K562 (cell line): ENCODE data around the gene CDH18. TPM values are rescaled to one million over a fixed set of nuclear protein-coding genes. Genes with fewer than 3 reads are reported as not detected.

Source experiments
- ATAC-seq: fragments of 200-7000 bp; cut with Tn5 transposase; 3 replicates; pipeline ENCODE4 v1.9.1; 2020; ENCODE audit warnings: moderate library complexity
- BruUV-seq: library from RNA; stranded (reverse); fragments of 400-500 nt; replicated peaks from 2 replicates; lab custom pipeline; 2021; lab: Mats Ljungman, UMichigan
- CTCF ChIA-PET: fragments of 300-600 bp; formaldehyde crosslinking; extraction: SDS; loops from one replicate; lab custom pipeline; 2021; ENCODE audit warnings: low intra/inter-chr PET ratio; lab: Yijun Ruan, JAX
- POLR2A ChIA-PET: fragments of 300-600, 350-650 bp; sonication (Branson Sonifier 250); formaldehyde crosslinking; extraction: SDS; loops from one replicate; lab custom pipeline; 2021; ENCODE audit warnings: antibody characterized with exemption, inconsistent platforms; lab: Yijun Ruan, JAX
- DNase-seq, 4 experiments: peaks; one replicate each; pipeline versions ENCODE4 v3.0.0 to v3.0.0-alpha.2; 2011 to 2018; ENCODE audit warnings: low spot score in 3 of 4, mixed read lengths in 3 of 4; ENCODE audit errors: extremely low read depth in 1 of 4
- FAIRE-seq: peaks from 2 replicates; lab custom pipeline; 2011; peaks lifted over from hg19 to GRCh38; lab: Jason Lieb, UNC
- H2AFZ ChIP-seq: 2 replicates; pipeline ENCODE4 v1.6.0; 2011; ENCODE audit warnings: low read depth, low read length, control low read depth, inconsistent platforms
- H3K27ac ChIP-seq: fragments of 200-600 bp; 3 replicates; pipeline ENCODE4 v1.8.0; 2011; ENCODE audit warnings: low read depth, mild to moderate bottlenecking, control low read depth, inconsistent platforms, low read length, moderate library complexity, mixed read lengths; ENCODE audit errors: extremely low read depth
- H3K27me3 ChIP-seq, 2 experiments: fragments of 300-600 bp in 1 of 2; 2 replicates in 1 of 2; 3 replicates in 1 of 2; pipeline versions ENCODE4 v1.6.0 to v1.8.0; 2011; ENCODE audit warnings: inconsistent platforms in 2 of 2, low read length in 2 of 2, mild to moderate bottlenecking in 1 of 2, mixed read lengths in 1 of 2, moderate library complexity in 1 of 2; ENCODE audit not compliant: control insufficient read depth in 2 of 2, insufficient read depth in 2 of 2
- H3K36me3 ChIP-seq: fragments of 300-600 bp; 3 replicates; pipeline ENCODE4 v1.8.0; 2011; ENCODE audit warnings: mild to moderate bottlenecking, low read length, inconsistent platforms; ENCODE audit not compliant: control insufficient read depth, insufficient read depth
- H3K4me1 ChIP-seq, 2 experiments: fragments of 200-600 bp in 1 of 2; replicated peaks in 1 of 2; 2 replicates in 1 of 2; 3 replicates in 1 of 2; pipeline versions ENCODE4 v1.5.1 to v1.8.0; 2011; ENCODE audit warnings: inconsistent platforms in 2 of 2, low read length in 2 of 2, mild to moderate bottlenecking in 1 of 2, mixed read lengths in 1 of 2, moderate library complexity in 1 of 2; ENCODE audit not compliant: control insufficient read depth in 2 of 2, insufficient read depth in 2 of 2
- H3K4me2 ChIP-seq: 2 replicates; pipeline ENCODE4 v1.6.1; 2011; ENCODE audit warnings: low read length, control low read depth, inconsistent platforms, mixed read lengths; ENCODE audit not compliant: insufficient read depth
- H3K4me3 ChIP-seq: fragments of 200-600 bp; sonication (generic), shearing (Covaris generic); 2 replicates; pipeline ENCODE4 v1.5.1; 2016; ENCODE audit warnings: control low read depth, inconsistent platforms
- H3K79me2 ChIP-seq: fragments of 200-600 bp; 3 replicates; pipeline ENCODE4 v1.8.0; 2011; ENCODE audit warnings: low read length, inconsistent platforms; ENCODE audit not compliant: control insufficient read depth, insufficient read depth
- H3K9ac ChIP-seq, 2 experiments: 2 replicates each; pipeline versions ENCODE4 v1.6.0 to v1.6.1; 2011; ENCODE audit warnings: low read depth in 2 of 2, low read length in 2 of 2, control low read depth in 1 of 2, inconsistent platforms in 1 of 2, mild to moderate bottlenecking in 1 of 2, mixed read lengths in 1 of 2; ENCODE audit not compliant: insufficient read depth in 1 of 2
- H3K9me1 ChIP-seq: one replicate; pipeline ENCODE4 v1.6.0; 2011; ENCODE audit warnings: inconsistent platforms, mild to moderate bottlenecking, low read length, moderate library complexity; ENCODE audit not compliant: control insufficient read depth, insufficient read depth
- H3K9me3 ChIP-seq: replicated peaks from 2 replicates; pipeline ENCODE4 v1.5.1; 2011; ENCODE audit warnings: low read depth, low read length, inconsistent platforms; ENCODE audit not compliant: control insufficient read depth, insufficient read depth
- H4K20me1 ChIP-seq: replicated peaks from 2 replicates; pipeline ENCODE4 v1.6.1; 2011; ENCODE audit warnings: low read length, inconsistent platforms, mixed read lengths; ENCODE audit not compliant: control insufficient read depth, insufficient read depth
- ADNP ChIP-seq: fragments of 200-800 bp; sonication (Bioruptor generic); IDR thresholded peaks from 2 replicates; pipeline ENCODE4 v1.6.1; 2016; ENCODE audit warnings: missing genetic modification characterization, missing compliant biosample characterization
- BCOR ChIP-seq: fragments of 450-650 bp; IDR thresholded peaks from 2 replicates; pipeline ENCODE4 v1.6.1; 2016
- CBFB ChIP-seq: sonication (generic); formaldehyde crosslinking; IDR thresholded peaks from 2 replicates; pipeline ENCODE4 v1.4.0; 2020; ENCODE audit warnings: mild to moderate bottlenecking, missing genetic modification reagents
- CCAR2 ChIP-seq: fragments of 200-400 bp; formaldehyde crosslinking; IDR thresholded peaks from 2 replicates; pipeline ENCODE4 v1.6.1; 2017; ENCODE audit warnings: mild to moderate bottlenecking, low read depth, low read length
- ETV1 ChIP-seq: fragments of 450-650 bp; conservative IDR thresholded peaks from 2 replicates; pipeline ENCODE4 v1.6.1; 2016; ENCODE audit warnings: missing genetic modification characterization, control low read depth, low read depth, missing compliant biosample characterization
- SMARCC2 ChIP-seq: fragments of 450-650 bp; IDR thresholded peaks from 2 replicates; pipeline ENCODE4 v1.6.1; 2017; ENCODE audit warnings: antibody characterized with exemption, moderate library complexity, mild to moderate bottlenecking, low read depth
- STAG1 ChIP-seq: sonication (generic); formaldehyde crosslinking; IDR thresholded peaks from 2 replicates; pipeline ENCODE4 v1.5.0; 2020; ENCODE audit warnings: missing genetic modification reagents, borderline replicate concordance
- TAF9B ChIP-seq: fragments of 450-650 bp; IDR thresholded peaks from 2 replicates; pipeline ENCODE4 v1.6.1; 2018; ENCODE audit warnings: mild to moderate bottlenecking; ENCODE audit not compliant: partially characterized antibody
- TSC22D4 ChIP-seq: fragments of 450-650 bp; IDR thresholded peaks from 2 replicates; pipeline ENCODE4 v1.6.1; 2016; ENCODE audit warnings: missing genetic modification characterization, missing biosample characterization, control low read depth
- ZNF133 ChIP-seq: fragments of 250-450 bp; sonication (Bioruptor Pico); IDR thresholded peaks from 2 replicates; pipeline ENCODE4 v1.4.0; 2020; ENCODE audit warnings: mild to moderate bottlenecking
- ZNF217 ChIP-seq: sonication (generic); formaldehyde crosslinking; IDR thresholded peaks from 2 replicates; pipeline ENCODE4 v1.8.0; 2022; ENCODE audit warnings: mild to moderate bottlenecking, missing genetic modification reagents
- ZNF354B ChIP-seq: fragments of 250-450 bp; sonication (Bioruptor Pico); IDR thresholded peaks from 2 replicates; pipeline ENCODE4 v1.4.0; 2020
- ZNF589 ChIP-seq: fragments of 200-800 bp; sonication (Bioruptor generic); IDR thresholded peaks from 2 replicates; pipeline ENCODE4 v1.6.1; 2016; ENCODE audit warnings: low read depth, missing genetic modification characterization, missing compliant biosample characterization
- WGBS: fragments of 100-300 bp; shearing (Covaris generic); methylation state at CpG from one replicate; pipeline ENCODE4 v1.1.6; 2016; ENCODE audit warnings: low coverage, mixed read lengths; ENCODE audit not compliant: insufficient coverage; ENCODE audit errors: missing lambda C conversion rate; 5-methylcytosine and 5-hydroxymethylcytosine counted together
- in situ Hi-C: fragments of 300-500 bp; cut with MboI; formaldehyde crosslinking; loops from 4 replicates; pipeline ENCODE4 v1.15.0; 2018; ENCODE audit warnings: inconsistent platforms, mixed read lengths
- intact Hi-C: fragments of 100-400 bp; cut with micrococcal nuclease; formaldehyde crosslinking; loops from 2 replicates; pipeline ENCODE4 v1.14.2; 2022
- polyA plus RNA-seq, 8 experiments: library from polyadenylated mRNA; depleted of rRNA in 4 of 8; stranded (reverse) in 5 of 8; unstranded in 3 of 8; fragments of >200 nt; fragmentation: Nextera tagmentation in 2 of 8; fragmentation: Illumina TruSeq in 1 of 8; extraction: Ambion mirVana in 2 of 8; extraction: Trizol in 1 of 8; gene quantifications; 2 replicates each; pipeline versions ENCODE4 v1.2.1 to v1.2.3, GENCODE V29; 2011 to 2014; ENCODE audit warnings: inconsistent platforms in 1 of 8, missing spikeins in 1 of 8
- total RNA-seq, 7 experiments: library from RNA; depleted of rRNA in 6 of 7; stranded (reverse); fragments of >200 nt in 6 of 7; fragmentation: Illumina TruSeq in 2 of 7; extraction: Trizol in 2 of 7; gene quantifications; 2 replicates each; pipeline versions ENCODE4 v1.2.1 to v1.2.3, GENCODE V29; 2011 to 2021; ENCODE audit warnings: low replicate concordance in 1 of 7
- TF ChIP-seq, protein P1 (sequence below): fragments of 450-650 bp; formaldehyde crosslinking; IDR thresholded peaks from 2 replicates; pipeline ENCODE4 v1.4.0; 2020; ENCODE audit warnings: mild to moderate bottlenecking, moderate library complexity
- TF ChIP-seq, protein P2 (sequence below): sonication (generic); formaldehyde crosslinking; IDR thresholded peaks from 2 replicates; pipeline ENCODE4 v1.8.0; 2022; ENCODE audit warnings: missing genetic modification reagents, mild to moderate bottlenecking, borderline replicate concordance
- TF ChIP-seq, protein P3 (sequence below): fragments of 250-450 bp; sonication (Bioruptor Pico); IDR thresholded peaks from 2 replicates; pipeline ENCODE4 v1.4.0; 2020; ENCODE audit warnings: mild to moderate bottlenecking
- TF ChIP-seq, protein P4 (sequence below): fragments of 450-650 bp; IDR thresholded peaks from 2 replicates; pipeline ENCODE4 v1.6.1; 2016; ENCODE audit warnings: antibody characterized with exemption

Gene CDH18
- total and polyA plus RNA-seq, 9 of the 15 experiments (the other 6 are each of a cell fraction or from before 2014, with no cell fraction given): 0.18 to 1.4 (median 0.31) TPM

DNA sequence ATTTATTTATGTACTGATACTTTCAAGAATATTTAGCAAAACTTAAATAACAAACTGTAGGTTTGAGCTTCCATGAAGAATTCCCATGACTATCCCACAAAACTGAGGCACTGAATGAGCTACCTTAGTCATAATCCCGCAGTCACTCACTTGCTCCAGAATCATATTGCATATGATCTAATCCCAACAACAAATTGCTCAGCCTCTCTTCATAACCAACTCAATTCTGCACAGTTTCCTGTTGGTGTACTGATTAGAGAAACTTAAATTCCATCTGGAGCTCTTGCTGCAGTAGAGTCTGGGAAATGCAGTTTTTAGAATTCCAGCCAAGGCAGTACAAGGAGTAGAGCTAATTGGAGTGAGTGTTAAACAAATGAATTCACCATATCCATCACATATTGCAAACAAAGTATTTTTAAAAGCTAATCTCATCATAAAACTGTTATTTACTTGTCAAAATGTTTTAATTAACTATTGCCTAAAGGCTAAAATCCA, 35.7 kb upstream of the CDH18 start:
- no peak for DNase-seq
- H3K9ac ChIP-seq: no peak overlapping the region
- no peaks in the 10 kb centered on the region for H3K4me1 ChIP-seq
- CTCF ChIA-PET: no interaction called here
- H4K20me1 ChIP-seq: no peaks in the 10 kb centered on the region
- H3K36me3 ChIP-seq: no peaks in the 10 kb centered on the region
- intact Hi-C loops: no loop called here
- H3K27me3 ChIP-seq: no peaks in the 10 kb centered on the region
- H3K9me3 ChIP-seq: peaks cover 3% of the 10 kb centered on the region; the same call in 1 of the 2 replicates
- H3K79me2 ChIP-seq: no peaks in the 10 kb centered on the region
- TF ChIP-seq, protein P1, sequence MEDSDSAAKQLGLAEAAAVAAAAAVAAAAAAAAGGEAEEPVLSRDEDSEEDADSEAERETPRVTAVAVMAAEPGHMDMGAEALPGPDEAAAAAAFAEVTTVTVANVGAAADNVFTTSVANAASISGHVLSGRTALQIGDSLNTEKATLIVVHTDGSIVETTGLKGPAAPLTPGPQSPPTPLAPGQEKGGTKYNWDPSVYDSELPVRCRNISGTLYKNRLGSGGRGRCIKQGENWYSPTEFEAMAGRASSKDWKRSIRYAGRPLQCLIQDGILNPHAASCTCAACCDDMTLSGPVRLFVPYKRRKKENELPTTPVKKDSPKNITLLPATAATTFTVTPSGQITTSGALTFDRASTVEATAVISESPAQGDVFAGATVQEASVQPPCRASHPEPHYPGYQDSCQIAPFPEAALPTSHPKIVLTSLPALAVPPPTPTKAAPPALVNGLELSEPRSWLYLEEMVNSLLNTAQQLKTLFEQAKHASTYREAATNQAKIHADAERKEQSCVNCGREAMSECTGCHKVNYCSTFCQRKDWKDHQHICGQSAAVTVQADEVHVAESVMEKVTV (CRISPR knock-in tag): no peak
- TF ChIP-seq TSC22D4 (tag): no peak
- no peak for TF ChIP-seq ADNP
- no peak for TF ChIP-seq STAG1 (CRISPR knock-in tag)
- no peak for TF ChIP-seq SMARCC2
- no peak for TF ChIP-seq BCOR
- no peak for TF ChIP-seq ETV1 (tag)
- TF ChIP-seq, protein P2, sequence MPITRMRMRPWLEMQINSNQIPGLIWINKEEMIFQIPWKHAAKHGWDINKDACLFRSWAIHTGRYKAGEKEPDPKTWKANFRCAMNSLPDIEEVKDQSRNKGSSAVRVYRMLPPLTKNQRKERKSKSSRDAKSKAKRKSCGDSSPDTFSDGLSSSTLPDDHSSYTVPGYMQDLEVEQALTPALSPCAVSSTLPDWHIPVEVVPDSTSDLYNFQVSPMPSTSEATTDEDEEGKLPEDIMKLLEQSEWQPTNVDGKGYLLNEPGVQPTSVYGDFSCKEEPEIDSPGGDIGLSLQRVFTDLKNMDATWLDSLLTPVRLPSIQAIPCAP: no peak
- TF ChIP-seq ZNF354B (CRISPR knock-in tag): no peak
- no peak for TF ChIP-seq ZNF217 (CRISPR knock-in tag)
- no peak for TF ChIP-seq TAF9B
- TF ChIP-seq CBFB: no peak
- TF ChIP-seq, protein P3, sequence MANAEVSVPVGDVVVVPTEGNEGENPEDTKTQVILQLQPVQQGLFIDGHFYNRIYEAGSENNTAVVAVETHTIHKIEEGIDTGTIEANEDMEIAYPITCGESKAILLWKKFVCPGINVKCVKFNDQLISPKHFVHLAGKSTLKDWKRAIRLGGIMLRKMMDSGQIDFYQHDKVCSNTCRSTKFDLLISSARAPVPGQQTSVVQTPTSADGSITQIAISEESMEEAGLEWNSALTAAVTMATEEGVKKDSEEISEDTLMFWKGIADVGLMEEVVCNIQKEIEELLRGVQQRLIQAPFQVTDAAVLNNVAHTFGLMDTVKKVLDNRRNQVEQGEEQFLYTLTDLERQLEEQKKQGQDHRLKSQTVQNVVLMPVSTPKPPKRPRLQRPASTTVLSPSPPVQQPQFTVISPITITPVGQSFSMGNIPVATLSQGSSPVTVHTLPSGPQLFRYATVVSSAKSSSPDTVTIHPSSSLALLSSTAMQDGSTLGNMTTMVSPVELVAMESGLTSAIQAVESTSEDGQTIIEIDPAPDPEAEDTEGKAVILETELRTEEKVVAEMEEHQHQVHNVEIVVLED: no peak
- TF ChIP-seq, protein P4, sequence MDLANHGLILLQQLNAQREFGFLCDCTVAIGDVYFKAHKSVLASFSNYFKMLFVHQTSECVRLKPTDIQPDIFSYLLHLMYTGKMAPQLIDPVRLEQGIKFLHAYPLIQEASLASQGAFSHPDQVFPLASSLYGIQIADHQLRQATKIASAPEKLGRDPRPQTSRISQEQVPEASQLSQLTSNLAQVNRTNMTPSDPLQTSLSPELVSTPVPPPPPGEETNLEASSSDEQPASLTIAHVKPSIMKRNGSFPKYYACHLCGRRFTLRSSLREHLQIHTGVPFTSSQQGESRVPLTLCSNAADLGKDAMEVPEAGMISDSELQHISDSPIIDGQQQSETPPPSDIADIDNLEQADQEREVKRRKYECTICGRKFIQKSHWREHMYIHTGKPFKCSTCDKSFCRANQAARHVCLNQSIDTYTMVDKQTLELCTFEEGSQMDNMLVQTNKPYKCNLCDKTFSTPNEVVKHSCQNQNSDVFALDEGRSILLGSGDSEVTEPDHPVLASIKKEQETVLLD: no peak
- no peak for TF ChIP-seq ZNF133 (CRISPR knock-in tag)
- TF ChIP-seq ZNF589 (CRISPR knock-in tag): no peak
- no peak for TF ChIP-seq CCAR2
- TF ChIP-seq, all 486 proteins: peak for 0
- FAIRE-seq: no peak
- in situ Hi-C loops: no loop called here
- Histone ChIP-seq H3K9me1 (no peaks in the 10 kb centered on the region), H3K27ac (no peak overlapping the region), H3K4me3 (no peak overlapping the region), H2AFZ (no peak overlapping the region), H3K4me2 (no peak overlapping the region)
- 0% methylated on average over 1 of the region's 1 CpG for WGBS
- ATAC-seq: no peak
- BruUV-seq: no TSS peak
- POLR2A ChIA-PET: no interaction called here
